ENCODE measurements around the gene KLHDC9. TPM values are rescaled to one million over a fixed set of nuclear protein-coding genes. Genes with fewer than 3 reads are reported as not detected.

KLHDC9 gene
- polyA plus RNA-seq, 2 of the 4 experiments (the other 2 are of a cell fraction): 1.2 to 3.6 TPM

- TF ChIP-seq SMC3 (IDR thresholded peaks at IDR 0.05) (peak; percentile 37; the same call in 1 of the 3 replicates), RAD21 (conservative IDR thresholded peaks at IDR 0.05 in 1 of 2, IDR thresholded peaks at IDR 0.05 in 1 of 2) (peak; percentile 56 to 62), BCL3 (IDR thresholded peaks at IDR 0.05) (no peak), CTCF (IDR thresholded peaks at IDR 0.05) (peak; percentile 53)
- Histone ChIP-seq H3K4me3 (no peak overlapping the region), H3K4me1 (no peaks in the 10 kb centered on the region; the same call in 2 of the 3 replicates), H3K27ac (no peak overlapping the region), H3K4me2 (no peak overlapping the region), H3K9me3 (no peaks in the 10 kb centered on the region)
- DNase-seq (ENCODE audit: low read depth in 1 of 2, low spot score in 1 of 2) (peak; percentile 35 to 44), ATAC-seq (peak in 1 of 2 experiments; percentile 66; a peak in 3 of 6 replicates), FAIRE-seq (no peak)
- ChIA-PET CTCF (interaction anchor here (0.7 to 3.5 kb wide), 13 partner anchors 10 to 305 kb away, joined by 3 to 16 read pairs (median 4); partner anchors contain the start of genes KLHDC9, NIT1, PFDN2 and USF1), POLR2A (interaction anchor here (1.6 kb wide), 1 partner anchor 14 kb away, joined by 4 read pairs; the partner anchor contains the start of gene UFC1)
- WGBS (ENCODE audit: missing lambda C conversion rate): 69% methylated on average over 1 of the region's 1 CpG
Observed at GRCh38 chr1:161139766-161140165, 41.6 kb downstream of the KLHDC9 start.

GRCh38 chr1:161140755-161141400 is 42.7 kb downstream of the KLHDC9 start:
- Histone ChIP-seq H3K4me1 (no peaks in the 10 kb centered on the region), H3K4me3 (no peak overlapping the region), H3K4me2 (no peak overlapping the region), H3K27ac (no peak overlapping the region), H3K9me3 (no peaks in the 10 kb centered on the region)
- TF ChIP-seq RCOR1 (IDR thresholded peaks at IDR 0.05; ENCODE audit: low read depth, low read length): no peak
- no peak for TF ChIP-seq RARB (CRISPR knock-in tag; IDR thresholded peaks at IDR 0.05)
- peak; percentile 40 for TF ChIP-seq ZC3H11A (IDR thresholded peaks at IDR 0.05)
- TF ChIP-seq EHMT2 (IDR thresholded peaks at IDR 0.05; ENCODE audit: low read depth): no peak
- WGBS (ENCODE audit: missing lambda C conversion rate): 96% methylated on average over 29 of the region's 29 CpGs
- no peak for FAIRE-seq
- CTCF ChIA-PET: interaction anchor here (0.7 to 3.5 kb wide), 12 partner anchors 9 to 306 kb away, joined by 3 to 13 read pairs (median 4); partner anchors contain the start of genes UFC1 and USF1
- DNase-seq (ENCODE audit: low read depth in 1 of 2, low spot score in 1 of 2): no peak
- ATAC-seq: no peak
- POLR2A ChIA-PET: interaction anchor here (0.6 to 1.6 kb wide), 2 partner anchors 13 to 70 kb away, joined by 4 read pairs; partner anchors contain the start of gene UFC1

GRCh38 chr1:161145832-161146231 is 47.7 kb downstream of the KLHDC9 start:
- no peak for TF ChIP-seq MYC (IDR thresholded peaks at IDR 0.05; ENCODE audit: borderline replicate concordance, low read length)
- TF ChIP-seq FOSL2 (IDR thresholded peaks at IDR 0.05): no peak
- no peak for TF ChIP-seq FOSL2 (CRISPR knock-in tag; IDR thresholded peaks at IDR 0.05)
- POLR2A ChIA-PET: no interaction called here
- Histone ChIP-seq H3K9me3 (no peaks in the 10 kb centered on the region), H3K27ac (no peak overlapping the region), H3K4me3 (no peak overlapping the region), H3K4me2 (no peak overlapping the region), H3K4me1 (no peaks in the 10 kb centered on the region)
- ATAC-seq (no peak), DNase-seq (ENCODE audit: low read depth in 1 of 2, low spot score in 1 of 2) (no peak), FAIRE-seq (no peak)
- CTCF ChIA-PET: interaction anchor here (0.8 to 1.6 kb wide), 2 partner anchors 9 to 20 kb away, joined by 4 to 5 read pairs; partner anchors contain the start of gene PPOX
- WGBS (ENCODE audit: missing lambda C conversion rate): 82% methylated on average over 3 of the region's 3 CpGs

Small RNA genes lying within 50 kb of the gene (small RNA-seq; reads per million reads assigned to genes)
- gene RF01225: 0 reads per million in 6 experiments

Other genes starting within 250 kb of the KLHDC9 start
- 0.03 and 0.08 TPM in 2 replicates for gene CD244, start 235.5 kb upstream of the KLHDC9 start, polyA plus RNA-seq (2011; rRNA removed)
- not detected in 3 replicates for gene CD244, start 235.5 kb upstream of the KLHDC9 start, polyA plus RNA-seq (2017; fragmentation: RNase III; extraction: RNeasy Plus Mini Kit Qiagen cat#74134 plus additional on column Dnase treatment)
- not detected in 2 replicates for gene ITLN1, start 213.2 kb upstream of the KLHDC9 start, polyA plus RNA-seq (2011; rRNA removed)
- gene ITLN1, start 213.2 kb upstream of the KLHDC9 start, polyA plus RNA-seq (2017; fragmentation: RNase III; extraction: RNeasy Plus Mini Kit Qiagen cat#74134 plus additional on column Dnase treatment): not detected in 3 replicates
- gene ITLN2, start 143.6 kb upstream of the KLHDC9 start, polyA plus RNA-seq (2011; rRNA removed): 0.13 and 0.30 TPM in 2 replicates
- gene ITLN2, start 143.6 kb upstream of the KLHDC9 start, polyA plus RNA-seq (2017; fragmentation: RNase III; extraction: RNeasy Plus Mini Kit Qiagen cat#74134 plus additional on column Dnase treatment): 0.22 TPM in 1 of 3 replicates, not detected in the others
- gene F11R, start 77.2 kb upstream of the KLHDC9 start, polyA plus RNA-seq (2011; rRNA removed): 62.0 and 71.0 TPM in 2 replicates
- 28.3 to 30.3 TPM (median 29.7 TPM) in 3 replicates for gene F11R, start 77.2 kb upstream of the KLHDC9 start, polyA plus RNA-seq (2017; fragmentation: RNase III; extraction: RNeasy Plus Mini Kit Qiagen cat#74134 plus additional on column Dnase treatment)
- not detected in 2 replicates for gene TSTD1, start 59.4 kb upstream of the KLHDC9 start, polyA plus RNA-seq (2011; rRNA removed)
- gene TSTD1, start 59.4 kb upstream of the KLHDC9 start, polyA plus RNA-seq (2017; fragmentation: RNase III; extraction: RNeasy Plus Mini Kit Qiagen cat#74134 plus additional on column Dnase treatment): 0.17 to 0.21 TPM (median 0.20 TPM) in 3 replicates
- 35.5 and 43.5 TPM in 2 replicates for gene USF1, start 52.4 kb upstream of the KLHDC9 start, polyA plus RNA-seq (2011; rRNA removed)
- gene USF1, start 52.4 kb upstream of the KLHDC9 start, polyA plus RNA-seq (2017; fragmentation: RNase III; extraction: RNeasy Plus Mini Kit Qiagen cat#74134 plus additional on column Dnase treatment): 49.2 to 60.5 TPM (median 57.4 TPM) in 3 replicates
- 0.06 and 0.08 TPM in 2 replicates for gene ARHGAP30, start 28.5 kb upstream of the KLHDC9 start, polyA plus RNA-seq (2011; rRNA removed)
- 0.09 to 0.13 TPM (median 0.13 TPM) in 3 replicates for gene ARHGAP30, start 28.5 kb upstream of the KLHDC9 start, polyA plus RNA-seq (2017; fragmentation: RNase III; extraction: RNeasy Plus Mini Kit Qiagen cat#74134 plus additional on column Dnase treatment)
- 3.1 and 4.3 TPM in 2 replicates for gene NECTIN4, start 8.8 kb upstream of the KLHDC9 start, polyA plus RNA-seq (2011; rRNA removed)
- gene NECTIN4, start 8.8 kb upstream of the KLHDC9 start, polyA plus RNA-seq (2017; fragmentation: RNase III; extraction: RNeasy Plus Mini Kit Qiagen cat#74134 plus additional on column Dnase treatment): 1.3 to 1.8 TPM (median 1.5 TPM) in 3 replicates
- gene PFDN2, start 19.7 kb downstream of the KLHDC9 start, polyA plus RNA-seq (2011; rRNA removed): 106 and 187 TPM in 2 replicates
- 179 to 203 TPM (median 187 TPM) in 3 replicates for gene PFDN2, start 19.7 kb downstream of the KLHDC9 start, polyA plus RNA-seq (2017; fragmentation: RNase III; extraction: RNeasy Plus Mini Kit Qiagen cat#74134 plus additional on column Dnase treatment)
- 29.9 and 38.6 TPM in 2 replicates for gene NIT1, start 19.7 kb downstream of the KLHDC9 start, polyA plus RNA-seq (2011; rRNA removed)
- 44.5 to 49.4 TPM (median 45.8 TPM) in 3 replicates for gene NIT1, start 19.7 kb downstream of the KLHDC9 start, polyA plus RNA-seq (2017; fragmentation: RNase III; extraction: RNeasy Plus Mini Kit Qiagen cat#74134 plus additional on column Dnase treatment)
- 35.9 and 38.4 TPM in 2 replicates for gene DEDD, start 34.3 kb downstream of the KLHDC9 start, polyA plus RNA-seq (2011; rRNA removed)
- 20.5 to 25.9 TPM (median 25.3 TPM) in 3 replicates for gene DEDD, start 34.3 kb downstream of the KLHDC9 start, polyA plus RNA-seq (2017; fragmentation: RNase III; extraction: RNeasy Plus Mini Kit Qiagen cat#74134 plus additional on column Dnase treatment)
- gene UFC1, start 55.6 kb downstream of the KLHDC9 start, polyA plus RNA-seq (2011; rRNA removed): 110 and 115 TPM in 2 replicates
- 149 to 153 TPM (median 150 TPM) in 3 replicates for gene UFC1, start 55.6 kb downstream of the KLHDC9 start, polyA plus RNA-seq (2017; fragmentation: RNase III; extraction: RNeasy Plus Mini Kit Qiagen cat#74134 plus additional on column Dnase treatment)
- gene USP21, start 61.1 kb downstream of the KLHDC9 start, polyA plus RNA-seq (2011; rRNA removed): 22.6 and 26.3 TPM in 2 replicates
- 21.8 to 23.8 TPM (median 23.6 TPM) in 3 replicates for gene USP21, start 61.1 kb downstream of the KLHDC9 start, polyA plus RNA-seq (2017; fragmentation: RNase III; extraction: RNeasy Plus Mini Kit Qiagen cat#74134 plus additional on column Dnase treatment)
- 13.8 and 16.4 TPM in 2 replicates for gene PPOX, start 68.1 kb downstream of the KLHDC9 start, polyA plus RNA-seq (2011; rRNA removed)
- 13.5 to 16.1 TPM (median 14.1 TPM) in 3 replicates for gene PPOX, start 68.1 kb downstream of the KLHDC9 start, polyA plus RNA-seq (2017; fragmentation: RNase III; extraction: RNeasy Plus Mini Kit Qiagen cat#74134 plus additional on column Dnase treatment)
- 25.3 and 31.4 TPM in 2 replicates for gene B4GALT3, start 79.1 kb downstream of the KLHDC9 start, polyA plus RNA-seq (2011; rRNA removed)
- gene B4GALT3, start 79.1 kb downstream of the KLHDC9 start, polyA plus RNA-seq (2017; fragmentation: RNase III; extraction: RNeasy Plus Mini Kit Qiagen cat#74134 plus additional on column Dnase treatment): 23.3 to 26.7 TPM (median 25.5 TPM) in 3 replicates
- not detected in 2 replicates for gene ADAMTS4, start 100.7 kb downstream of the KLHDC9 start, polyA plus RNA-seq (2011; rRNA removed)
- gene ADAMTS4, start 100.7 kb downstream of the KLHDC9 start, polyA plus RNA-seq (2017; fragmentation: RNase III; extraction: RNeasy Plus Mini Kit Qiagen cat#74134 plus additional on column Dnase treatment): 0.01 TPM in 1 of 3 replicates, not detected in the others
- 125 and 144 TPM in 2 replicates for gene NDUFS2, start 104.0 kb downstream of the KLHDC9 start, polyA plus RNA-seq (2011; rRNA removed)
- gene NDUFS2, start 104.0 kb downstream of the KLHDC9 start, polyA plus RNA-seq (2017; fragmentation: RNase III; extraction: RNeasy Plus Mini Kit Qiagen cat#74134 plus additional on column Dnase treatment): 142 to 145 TPM (median 142 TPM) in 3 replicates
- 0.40 and 0.83 TPM in 2 replicates for gene FCER1G, start 116.9 kb downstream of the KLHDC9 start, polyA plus RNA-seq (2011; rRNA removed)
- gene FCER1G, start 116.9 kb downstream of the KLHDC9 start, polyA plus RNA-seq (2017; fragmentation: RNase III; extraction: RNeasy Plus Mini Kit Qiagen cat#74134 plus additional on column Dnase treatment): 0.25 TPM in 1 of 3 replicates, not detected in the others
- not detected in 2 replicates for gene APOA2, start 125.3 kb downstream of the KLHDC9 start, polyA plus RNA-seq (2011; rRNA removed)
- not detected in 3 replicates for gene APOA2, start 125.3 kb downstream of the KLHDC9 start, polyA plus RNA-seq (2017; fragmentation: RNase III; extraction: RNeasy Plus Mini Kit Qiagen cat#74134 plus additional on column Dnase treatment)
- gene TOMM40L, start 127.7 kb downstream of the KLHDC9 start, polyA plus RNA-seq (2011; rRNA removed): 6.3 and 7.0 TPM in 2 replicates
- gene TOMM40L, start 127.7 kb downstream of the KLHDC9 start, polyA plus RNA-seq (2017; fragmentation: RNase III; extraction: RNeasy Plus Mini Kit Qiagen cat#74134 plus additional on column Dnase treatment): 9.1 to 11.0 TPM (median 10.2 TPM) in 3 replicates
- not detected in 2 replicates for gene NR1I3, start 139.8 kb downstream of the KLHDC9 start, polyA plus RNA-seq (2011; rRNA removed)
- gene NR1I3, start 139.8 kb downstream of the KLHDC9 start, polyA plus RNA-seq (2017; fragmentation: RNase III; extraction: RNeasy Plus Mini Kit Qiagen cat#74134 plus additional on column Dnase treatment): not detected in 3 replicates
- gene PCP4L1, start 160.4 kb downstream of the KLHDC9 start, polyA plus RNA-seq (2011; rRNA removed): not detected in 2 replicates
- not detected in 3 replicates for gene PCP4L1, start 160.4 kb downstream of the KLHDC9 start, polyA plus RNA-seq (2017; fragmentation: RNase III; extraction: RNeasy Plus Mini Kit Qiagen cat#74134 plus additional on column Dnase treatment)
- gene MPZ, start 211.6 kb downstream of the KLHDC9 start, polyA plus RNA-seq (2011; rRNA removed): 0.57 and 0.83 TPM in 2 replicates
- gene MPZ, start 211.6 kb downstream of the KLHDC9 start, polyA plus RNA-seq (2017; fragmentation: RNase III; extraction: RNeasy Plus Mini Kit Qiagen cat#74134 plus additional on column Dnase treatment): 0.17 to 0.45 TPM (median 0.25 TPM) in 3 replicates
- gene SDHC, start 216.0 kb downstream of the KLHDC9 start, polyA plus RNA-seq (2011; rRNA removed): 296 and 353 TPM in 2 replicates
- 302 to 325 TPM (median 323 TPM) in 3 replicates for gene SDHC, start 216.0 kb downstream of the KLHDC9 start, polyA plus RNA-seq (2017; fragmentation: RNase III; extraction: RNeasy Plus Mini Kit Qiagen cat#74134 plus additional on column Dnase treatment)

Measured in A549 (cell line).